Measurements from ENCODE around the gene HOXB4.

DNA sequence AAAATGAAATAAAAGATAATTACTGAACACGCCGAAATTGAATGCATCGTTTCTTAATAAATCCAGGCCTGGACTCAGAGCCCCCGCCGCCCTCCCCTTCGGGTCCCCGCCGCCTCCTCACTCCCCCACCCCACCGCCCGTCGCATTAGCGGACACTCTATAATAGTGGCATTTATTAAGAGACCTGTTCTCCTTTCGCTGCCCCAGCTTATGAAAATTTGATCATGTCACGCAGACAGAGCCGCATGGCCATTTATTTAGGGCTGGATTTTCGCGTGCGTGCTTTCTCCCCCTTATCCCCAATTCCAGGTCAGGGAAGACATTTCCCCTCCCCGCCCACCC, 27.0 kb downstream of the HOXB4 start:
- no peak for TF ChIP-seq CTCF (IDR thresholded peaks at IDR 0.05)
- TF ChIP-seq POLR2A (IDR thresholded peaks at IDR 0.05) = no peak

Data from lower leg skin (tissue), 3 donors.